GM20431 (cell line): ENCODE data around the gene FGA.
"Not testable (repeated sequence)": the region's sequence is repeated elsewhere in the genome, so short reads cannot be mapped to it uniquely, and the experiment has no call there.

Experiments
- in situ Hi-C: fragments of 300-500 bp; cut with MseI, MboI; formaldehyde crosslinking; loops from one replicate; pipeline ENCODE4 v1.15.0; 2020; ENCODE audit warnings: low sequenced_read_pairs; ENCODE audit not compliant: unreplicated experiment

The FGA gene

DNA sequence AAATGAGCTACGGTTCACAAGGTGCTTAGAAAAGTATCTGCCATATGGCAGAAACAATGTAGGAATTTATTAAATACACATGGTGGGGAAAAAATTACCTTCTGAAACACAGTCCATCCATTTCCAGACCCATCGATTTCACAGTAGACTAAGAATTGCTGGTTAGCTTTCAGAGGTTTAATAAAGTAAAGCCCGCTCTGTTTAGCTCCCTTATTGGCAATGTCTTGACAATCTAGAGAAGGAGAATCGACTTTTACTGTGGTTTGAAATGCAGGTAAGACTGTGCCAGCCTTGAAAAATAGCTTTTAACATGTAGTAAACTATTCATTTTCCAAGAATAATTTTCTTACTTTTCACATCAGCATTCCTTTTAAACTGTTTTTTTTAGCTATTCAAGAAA lies 19.0 kb upstream of the FGA start:
- in situ Hi-C loops: no loop called here

DNA sequence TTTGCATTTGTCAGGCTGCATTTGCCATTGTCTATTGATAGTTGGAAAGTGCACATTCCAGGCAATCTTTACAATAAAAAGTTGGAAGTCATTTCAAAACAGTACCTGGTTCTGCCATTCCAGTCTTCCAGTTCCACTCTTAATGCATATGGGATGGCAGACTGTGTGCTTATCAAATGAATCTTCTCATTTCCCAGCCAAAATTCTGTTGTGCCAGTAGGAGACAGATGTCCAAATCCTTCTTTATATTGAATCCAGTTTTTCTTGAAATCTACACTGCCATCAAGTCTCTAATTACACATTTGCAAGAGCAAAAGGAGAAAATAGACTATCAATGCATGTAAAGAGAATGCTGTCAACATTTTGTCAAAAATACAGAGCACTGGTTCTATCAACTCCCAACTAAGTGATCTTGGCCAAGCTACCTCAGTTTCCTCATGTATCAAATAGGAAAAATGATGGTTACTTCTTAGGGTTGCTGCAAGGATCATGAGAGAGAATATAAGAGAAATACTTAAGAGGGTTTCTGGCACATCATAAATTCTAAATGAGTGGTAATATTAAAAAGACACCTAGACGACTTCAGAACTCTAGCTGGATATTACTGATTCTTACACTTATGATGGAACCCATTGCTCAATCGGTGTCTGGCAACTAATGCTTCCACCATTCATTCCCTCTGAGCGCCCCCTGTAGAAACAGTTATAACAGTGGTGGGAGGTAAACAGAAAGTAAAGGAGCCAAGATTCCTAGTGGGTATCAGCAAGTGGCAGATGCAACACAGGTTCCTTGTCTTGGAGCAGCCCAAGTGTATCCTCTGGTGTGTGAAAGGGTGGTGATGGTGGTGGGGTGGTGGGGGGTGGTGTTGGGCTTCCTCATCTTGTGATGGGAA lies 18.1 kb upstream of the FGA start:
- in situ Hi-C loops: no loop called here

DNA sequence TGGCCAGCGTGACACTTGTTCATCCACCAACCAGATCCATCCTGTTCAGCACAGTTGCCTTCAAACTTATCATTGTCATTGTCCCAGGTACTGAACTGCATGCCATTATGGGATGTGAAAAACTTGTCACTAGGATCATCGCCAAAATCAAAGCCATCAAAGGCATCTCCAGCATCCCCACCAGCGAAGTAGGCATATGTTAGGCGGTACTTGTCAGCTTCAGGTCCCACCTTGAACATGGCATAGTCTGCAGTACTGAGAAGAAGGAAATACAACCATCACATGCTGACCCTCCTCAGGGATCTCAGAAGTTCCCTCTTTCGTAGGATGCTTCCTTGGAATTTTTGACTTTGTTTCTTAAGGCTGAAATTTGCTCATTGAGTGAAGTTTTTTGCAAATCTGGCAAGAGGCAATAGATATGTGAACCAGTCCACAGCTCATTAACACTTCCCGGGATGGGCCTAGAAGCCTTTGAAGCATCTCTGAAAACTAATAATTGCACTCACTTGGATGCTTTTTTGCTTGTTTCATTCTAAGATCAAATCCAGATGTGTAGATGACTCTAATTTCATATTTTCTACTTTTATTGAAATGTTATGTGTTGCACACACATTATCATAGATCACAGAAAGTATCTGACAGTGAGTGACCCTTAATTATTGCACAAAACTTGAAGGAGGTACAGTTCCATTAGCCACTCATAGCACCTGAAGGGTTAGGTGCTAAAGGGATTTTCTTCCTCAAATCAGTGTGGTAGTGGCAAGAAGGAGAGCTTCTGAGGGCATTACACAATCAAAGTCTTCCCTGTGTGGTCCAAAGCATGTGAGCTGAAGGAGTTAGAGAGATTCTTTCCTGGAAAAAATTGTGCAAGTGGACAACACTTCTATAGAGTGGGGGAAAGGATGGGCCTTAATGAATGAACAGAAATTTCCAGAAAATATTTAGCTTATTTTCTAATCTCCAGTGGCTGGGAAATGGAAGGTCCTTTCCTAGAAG lies 16.5 kb upstream of the FGA start:
- in situ Hi-C loops: no loop called here

DNA sequence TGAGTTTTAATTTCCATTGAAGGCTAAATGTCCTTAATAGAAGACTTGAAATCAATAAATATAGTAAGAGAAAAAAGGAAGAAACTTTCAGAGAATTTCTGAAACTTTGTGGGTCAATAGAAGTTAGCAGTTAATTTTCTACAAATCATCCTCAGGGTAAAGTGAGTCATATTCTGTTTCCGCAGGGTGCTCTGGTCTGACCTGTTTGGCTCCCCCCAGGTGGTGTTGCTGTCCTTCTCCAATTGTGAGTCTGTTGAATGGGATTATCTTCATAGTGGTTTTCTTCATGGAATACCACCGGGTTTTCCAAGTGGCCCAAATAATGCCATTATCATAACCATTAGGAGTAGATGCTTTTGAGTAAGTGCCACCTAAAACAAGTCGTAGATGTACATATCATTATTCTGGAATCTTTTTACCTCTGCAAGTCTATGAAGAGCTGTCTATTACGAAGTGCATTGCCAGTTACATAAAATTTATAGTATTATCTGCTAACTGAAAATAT lies 14.2 kb upstream of the FGA start:
- in situ Hi-C loops: no loop called here

DNA sequence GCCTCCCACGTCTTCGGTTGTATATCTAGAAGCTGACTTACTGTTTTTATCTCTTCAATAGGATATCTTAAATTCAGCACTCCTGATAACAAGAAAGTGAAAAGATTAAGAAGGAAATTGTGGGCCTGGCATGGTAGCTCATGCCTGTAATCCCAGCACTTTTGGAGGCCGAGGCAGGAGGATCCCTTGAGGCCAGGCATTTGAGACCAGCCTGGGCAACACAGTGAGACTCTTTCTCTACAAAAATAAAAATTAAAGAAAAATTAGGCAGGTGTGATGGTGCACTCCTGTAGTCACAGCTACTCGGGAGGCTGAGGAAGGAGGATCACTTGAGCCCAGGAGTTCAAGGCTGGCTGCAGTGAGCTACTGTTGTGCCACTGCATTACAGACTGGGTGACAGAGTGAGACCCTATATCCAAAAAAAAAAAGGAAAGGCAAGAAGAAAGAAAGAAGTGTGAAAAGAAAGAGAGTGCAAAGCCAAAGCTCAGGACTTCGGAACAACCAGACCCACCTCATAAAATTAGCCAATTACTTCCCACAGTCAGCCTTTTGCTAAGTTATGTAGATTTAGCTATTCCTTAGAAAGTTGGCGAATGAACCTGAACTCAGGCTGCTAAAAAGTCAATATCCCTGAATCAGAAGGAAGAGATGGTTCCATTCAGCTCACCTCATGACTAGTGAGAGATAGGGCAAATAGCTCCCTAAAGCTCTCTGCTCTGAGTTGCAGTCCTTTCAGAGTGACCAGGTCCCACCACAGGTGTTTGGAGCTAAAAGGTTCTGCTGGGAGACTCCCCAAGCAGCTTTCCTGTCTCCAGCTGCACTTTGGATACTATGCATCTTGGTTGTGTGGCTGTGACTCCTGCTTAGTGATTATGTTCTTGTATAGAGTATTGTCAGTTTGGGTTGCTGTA lies 12.7 kb upstream of the FGA start:
- in situ Hi-C loops: no loop called here

DNA sequence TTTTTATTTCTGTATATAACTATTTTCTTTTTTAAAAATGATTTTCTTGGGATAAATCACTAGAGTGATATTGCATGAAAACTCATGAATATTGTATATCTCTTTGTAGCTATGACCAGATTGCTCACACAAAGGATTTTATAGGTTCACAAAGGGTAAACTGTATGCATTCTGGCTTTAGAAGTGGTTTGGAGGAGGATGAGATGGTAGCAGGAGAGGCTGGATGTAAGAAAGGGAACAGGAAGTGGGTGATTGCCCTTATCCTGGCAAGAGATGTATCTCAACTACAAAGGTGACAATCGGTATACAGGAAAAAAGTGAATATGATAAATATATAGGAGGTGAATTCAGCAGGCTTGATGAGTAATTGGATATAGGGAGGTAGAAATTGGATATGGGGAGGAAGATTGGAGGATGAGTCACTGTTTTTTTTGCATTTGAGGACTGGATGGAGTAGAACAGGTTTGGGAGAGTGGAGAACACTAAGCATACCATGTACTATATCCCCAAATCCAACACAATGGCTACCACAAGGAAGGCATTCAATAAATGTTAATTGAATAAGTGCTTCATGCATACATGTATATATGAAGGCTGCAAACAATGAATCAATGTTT lies 12.0 kb upstream of the FGA start:
- in situ Hi-C loops: no loop called here

DNA sequence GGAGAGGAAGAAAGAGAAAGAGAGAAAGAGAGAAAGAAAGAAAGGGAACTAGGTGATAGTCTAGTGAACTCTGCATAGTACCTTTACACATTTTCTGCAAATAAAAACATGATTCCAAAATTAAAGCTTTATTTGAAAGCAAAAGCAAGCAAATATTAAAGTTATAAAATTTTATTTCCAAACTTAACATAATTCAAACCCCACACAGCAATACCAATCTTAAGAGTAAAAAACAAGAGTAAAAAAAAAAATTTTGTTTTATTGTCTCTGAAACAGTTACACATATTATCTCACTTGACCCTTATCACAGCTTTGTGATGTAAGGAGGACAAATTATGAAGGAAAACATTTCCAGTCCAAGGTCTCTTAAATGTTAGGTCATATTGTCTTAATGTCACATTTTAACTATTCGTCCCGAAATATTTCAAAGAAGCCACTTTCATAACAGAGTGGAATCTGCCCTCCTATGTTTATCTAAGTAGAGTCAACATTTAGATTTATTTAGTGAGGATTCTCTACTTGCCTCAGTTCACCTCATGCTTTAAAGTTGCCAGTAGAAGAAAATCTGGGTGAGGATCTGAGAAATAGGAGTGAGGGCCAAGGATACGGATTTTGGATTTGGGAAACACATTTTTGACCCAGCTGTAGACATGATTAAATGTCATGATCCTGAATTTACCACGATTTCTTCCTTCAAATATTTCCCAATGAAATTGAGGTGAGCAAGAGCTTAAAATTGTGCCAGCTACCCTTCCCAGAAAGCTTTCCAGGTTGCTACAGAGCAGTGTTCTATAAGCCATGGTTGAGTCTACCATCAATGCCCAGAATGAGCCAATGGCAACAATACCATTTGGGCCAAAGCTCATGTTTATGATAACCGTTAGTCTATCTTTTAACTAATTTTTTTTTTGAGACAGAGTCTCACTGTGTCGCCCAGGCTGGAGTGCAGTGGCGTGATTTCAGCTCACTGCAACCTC lies 7.5 kb upstream of the FGA start:
- in situ Hi-C loops: no loop called here

DNA sequence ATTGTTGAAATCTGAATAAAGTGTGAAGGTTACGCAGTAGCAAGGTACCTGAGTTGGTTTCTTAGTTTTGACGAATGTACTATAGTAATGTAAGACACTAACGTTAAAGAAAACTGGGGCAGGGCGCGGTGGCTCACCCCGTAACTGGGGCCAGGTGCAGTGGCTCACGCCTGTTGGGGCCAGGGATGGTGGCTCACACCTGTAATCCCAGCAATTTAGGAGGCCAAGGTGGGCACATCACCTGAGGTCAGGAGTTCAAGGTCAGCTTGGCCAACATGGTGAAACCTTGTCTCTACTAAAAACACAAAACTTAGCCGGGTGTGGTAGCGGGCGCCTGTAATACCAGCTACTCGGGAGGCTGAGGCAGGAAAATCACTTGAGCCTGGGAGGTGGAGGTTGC lies 6.7 kb upstream of the FGA start:
- in situ Hi-C loops: not testable (repeated sequence)

DNA sequence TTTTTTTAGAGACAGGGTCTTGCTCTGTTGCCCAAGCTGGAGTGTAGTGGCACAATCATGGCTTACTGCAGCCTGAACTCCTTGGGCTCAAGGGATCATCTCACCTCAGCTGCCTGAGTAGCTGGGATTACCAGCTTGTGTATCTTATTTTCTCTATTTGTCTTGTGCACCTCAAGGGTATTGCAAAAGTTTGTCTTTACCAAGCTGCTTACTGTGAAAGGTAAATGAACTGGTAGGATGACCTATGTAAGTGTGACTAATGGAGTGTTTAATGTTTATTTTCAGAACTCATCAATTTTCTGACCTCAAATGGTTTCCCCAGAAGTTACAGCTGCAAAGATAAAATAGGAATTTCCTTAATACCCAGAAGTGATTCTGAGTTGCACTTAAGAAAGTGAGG lies 5.3 kb upstream of the FGA start:
- in situ Hi-C loops: no loop called here

DNA sequence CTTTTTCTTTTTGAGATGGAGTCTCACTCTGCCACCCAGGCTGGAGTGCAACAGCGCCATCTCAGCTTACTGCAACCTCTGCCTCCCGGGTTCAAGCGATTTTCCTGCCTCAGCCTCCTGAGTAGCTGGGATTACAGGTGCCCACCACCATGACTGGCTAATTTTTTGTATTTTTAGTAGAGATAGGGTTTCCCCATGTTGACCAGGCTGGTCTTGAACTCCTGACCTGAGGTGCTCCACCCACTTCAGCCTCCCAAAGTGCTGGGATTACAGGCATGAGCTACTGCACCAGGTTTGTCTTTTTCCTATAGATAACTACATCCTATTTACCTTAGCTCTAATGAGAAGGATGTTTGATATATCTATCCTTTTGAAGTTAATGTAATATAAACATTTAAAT lies 3.8 kb upstream of the FGA start:
- in situ Hi-C loops: not testable (repeated sequence)

DNA sequence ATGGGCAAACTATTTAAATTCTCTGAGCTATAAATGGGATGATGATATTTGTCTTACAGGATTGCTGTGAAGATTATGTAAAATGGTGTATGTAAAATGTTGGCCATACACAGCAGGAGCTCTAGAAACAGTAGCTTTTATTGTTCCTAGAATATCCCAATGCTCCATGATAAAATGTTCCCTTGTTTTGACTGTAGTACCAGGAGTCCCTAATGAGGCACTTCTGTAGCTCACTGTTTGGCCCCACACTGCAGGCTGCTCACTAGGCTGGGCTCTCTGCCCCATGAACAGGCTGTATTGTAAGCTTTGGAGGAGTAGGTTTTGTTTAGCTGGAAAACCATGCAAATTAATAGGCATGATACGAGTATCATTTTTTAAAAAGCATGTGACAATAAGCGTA lies 3.3 kb upstream of the FGA start:
- in situ Hi-C loops: no loop called here

DNA sequence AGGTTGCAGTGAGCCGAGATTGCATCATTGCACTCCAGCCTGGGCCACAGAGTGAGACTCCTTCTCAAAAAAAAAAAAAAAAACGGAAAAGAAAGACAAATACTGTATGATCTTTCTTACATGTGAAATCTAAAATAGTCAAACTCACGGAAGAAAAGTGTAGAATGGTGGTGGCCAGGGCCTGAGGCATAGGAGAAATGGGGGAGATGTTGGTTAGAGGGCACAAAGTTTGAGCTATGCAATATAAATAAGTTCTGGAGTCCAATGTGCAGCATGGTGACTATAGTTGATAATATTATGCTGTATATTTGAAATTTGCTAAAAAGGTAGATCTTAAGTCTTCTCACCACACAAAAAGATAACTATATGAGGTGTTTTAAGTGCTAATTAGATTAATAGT lies 1.3 kb upstream of the FGA start:
- in situ Hi-C loops: no loop called here

DNA sequence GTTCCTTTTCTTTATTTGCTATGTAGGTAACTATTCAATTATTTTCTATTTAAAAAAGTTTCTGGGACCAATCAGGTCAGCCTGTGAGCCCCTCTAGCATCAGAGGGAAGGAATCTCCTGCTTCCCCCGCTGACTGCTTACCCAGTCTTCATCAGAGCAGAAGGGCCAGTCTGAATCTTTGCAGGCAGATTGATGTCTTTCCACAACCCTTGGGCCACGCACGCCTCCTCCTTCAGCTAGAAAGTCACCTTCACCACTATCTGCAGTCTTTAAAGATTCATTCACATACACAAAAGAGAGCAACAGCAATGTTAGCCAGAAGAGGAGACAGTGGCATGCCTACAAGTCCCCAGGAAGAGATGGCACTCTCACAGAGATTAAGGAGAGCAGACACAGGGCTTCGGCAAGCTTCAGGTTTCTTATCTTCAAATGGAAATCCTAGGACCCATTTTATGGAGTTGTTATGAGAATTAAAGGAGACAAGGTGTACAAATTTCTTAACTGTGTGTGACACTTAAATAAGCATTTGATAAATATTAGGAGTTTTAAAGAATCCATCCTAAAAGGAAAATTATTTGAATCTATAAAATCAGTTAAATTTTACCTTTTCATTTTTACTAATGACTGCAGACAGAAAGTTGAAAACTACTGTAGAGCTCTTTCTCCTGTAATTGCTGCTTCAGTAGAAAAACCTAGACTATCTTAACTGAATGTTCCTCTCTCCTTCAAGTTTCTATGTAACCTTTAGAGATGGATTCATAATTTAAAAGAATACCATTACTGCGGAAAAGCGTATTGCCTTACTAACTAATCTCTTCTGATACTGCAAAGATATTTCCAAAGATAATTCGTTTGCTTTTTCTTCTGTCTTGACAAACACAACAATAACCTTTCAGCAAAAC lies 995 bp downstream of the FGA start:
- in situ Hi-C loops: no loop called here

DNA sequence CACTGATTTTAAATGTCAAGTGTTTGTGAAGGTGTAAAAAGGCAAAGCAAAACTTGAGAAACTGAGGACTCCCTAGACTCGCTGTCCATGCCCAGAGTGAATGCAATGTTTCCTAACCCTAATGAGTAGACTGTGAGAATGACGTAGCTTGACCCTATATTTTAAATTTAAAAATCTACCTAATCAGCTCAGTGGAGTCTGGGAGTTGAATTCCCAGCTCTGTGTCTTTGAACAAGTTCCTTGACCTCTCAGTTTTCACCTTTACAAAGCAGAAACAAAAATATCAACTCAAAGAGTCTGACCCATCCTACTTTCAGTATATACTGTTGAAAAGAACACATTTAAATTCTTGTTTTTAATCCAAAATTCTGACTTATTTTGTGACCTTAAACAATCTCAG lies 2.3 kb downstream of the FGA start:
- in situ Hi-C loops: no loop called here

DNA sequence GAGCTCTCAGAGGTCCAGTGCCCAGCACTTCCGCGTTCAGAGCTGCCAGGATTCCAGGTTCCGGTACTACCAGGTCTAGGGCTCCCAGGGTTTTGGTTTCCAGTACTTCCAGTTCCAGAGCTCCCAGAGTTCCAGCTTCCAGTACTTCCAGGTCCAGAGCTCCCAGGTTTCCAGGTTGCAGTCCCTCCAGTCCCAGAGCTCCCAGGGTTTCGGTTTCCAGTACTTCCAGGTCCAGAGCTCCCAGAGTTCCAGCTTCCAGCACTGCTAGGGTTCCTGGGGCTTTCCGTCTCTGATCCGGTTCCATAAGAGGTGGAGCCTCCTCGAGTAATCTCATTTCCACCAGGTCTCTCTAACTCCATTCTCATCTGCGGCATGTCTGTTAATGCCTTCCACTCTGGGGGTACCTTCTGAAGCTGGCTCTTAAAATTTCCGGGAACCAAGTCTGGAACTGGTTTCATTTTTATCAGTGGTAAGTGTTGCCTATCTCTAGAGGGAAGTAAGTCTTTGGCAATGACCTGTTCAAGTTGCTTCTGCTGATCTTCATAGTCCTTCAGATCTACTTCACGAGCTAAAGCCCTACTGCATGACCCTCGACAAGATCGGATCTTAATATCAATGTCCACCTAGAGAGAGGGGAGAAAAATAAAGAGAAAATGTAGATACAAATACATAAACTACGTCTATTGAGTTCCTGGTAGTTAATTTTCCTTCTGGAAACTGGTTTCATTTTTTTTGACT lies 4.1 kb downstream of the FGA start:
- in situ Hi-C loops: no loop called here

DNA sequence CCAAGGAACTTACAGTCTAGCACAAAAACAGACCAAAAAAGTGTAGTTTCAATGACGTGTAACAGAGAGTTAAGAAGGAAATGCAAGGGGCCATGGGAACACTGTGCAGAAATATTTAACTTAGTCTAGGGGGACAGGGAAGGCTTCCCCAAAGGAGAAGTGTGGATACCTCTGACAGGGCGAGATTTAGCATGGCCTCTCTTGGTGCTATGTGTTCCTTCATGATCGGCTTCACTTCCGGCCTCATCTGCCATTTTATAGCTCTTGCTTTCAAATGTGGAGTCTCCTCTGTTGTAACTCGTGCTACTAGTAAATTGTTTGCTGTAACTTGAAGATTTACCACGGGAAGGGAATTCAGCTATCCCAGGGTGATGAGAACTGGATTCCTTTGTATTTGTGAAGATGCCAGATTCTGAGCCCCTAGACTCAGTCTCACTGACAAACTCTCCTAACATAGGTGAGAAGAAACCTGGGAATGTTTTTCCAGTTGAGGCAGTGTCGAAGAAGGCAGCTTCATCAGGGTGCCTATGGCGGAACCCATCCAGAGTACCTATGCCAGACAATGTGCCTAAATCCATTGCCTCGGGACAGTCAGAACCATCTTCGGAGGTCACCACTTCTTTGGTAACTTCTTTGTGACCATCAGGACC lies 5.0 kb downstream of the FGA start:
- in situ Hi-C loops: no loop called here
